ENCODE results near the gene CCDC187.
"Not testable (repeated sequence)": the region's sequence is repeated elsewhere in the genome, so short reads cannot be mapped to it uniquely, and the experiment has no call there.

CCDC187 gene

DNA sequence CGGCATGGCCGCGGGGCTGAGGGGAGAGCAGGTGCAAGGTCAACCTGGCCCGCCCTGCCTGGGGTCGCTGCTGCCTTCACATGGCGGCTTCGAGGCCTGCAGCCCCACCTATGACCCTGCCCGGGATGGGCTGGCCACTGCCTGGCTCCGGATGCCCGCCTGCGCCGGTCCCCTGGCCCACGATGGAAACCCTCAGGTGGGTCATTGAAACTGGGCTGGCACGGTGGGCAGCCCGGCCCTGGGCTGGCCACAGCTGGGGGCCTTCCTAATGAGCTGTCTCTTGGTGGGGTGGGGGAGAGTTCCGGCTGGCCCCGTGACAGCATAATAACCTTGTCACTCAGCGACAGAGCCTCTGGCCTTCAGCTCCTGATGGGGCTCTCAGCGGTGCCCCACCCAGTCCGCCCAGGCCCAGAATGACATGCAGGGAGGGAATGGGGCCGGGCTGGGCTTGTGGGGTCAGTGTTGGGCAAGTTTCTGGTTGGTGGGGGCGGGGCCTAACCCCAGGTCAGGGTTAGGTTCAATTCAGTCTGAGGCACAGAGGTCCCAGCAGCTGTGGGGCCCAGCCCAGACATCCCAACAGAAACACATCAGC is at the start of gene CCDC187:
Gene CCDC187 (minus strand): TSS at position 270 of the 592 bp plus-strand sequence. CDS start 264 bp downstream, at position 6.
- no peaks in the 10 kb centered on the region for H3K36me3 ChIP-seq (ENCODE audit: control insufficient read depth, low read length)
- no peaks in the 10 kb centered on the region for H3K79me2 ChIP-seq (ENCODE audit: control insufficient read depth, low read length)
- no peak within 1 kb of the TSS for H3K4me3 ChIP-seq (ENCODE audit: low read length)
- H3K9me3 ChIP-seq (ENCODE audit: control insufficient read depth, insufficient read depth, low read length) = peaks cover 13% of the 10 kb centered on the region; the same call in 1 of the 2 replicates
- no peaks in the 10 kb centered on the region for H4K20me1 ChIP-seq (ENCODE audit: control insufficient read depth, insufficient read depth, low read depth, low read length)
- no peak within 1 kb of the TSS for H3K27ac ChIP-seq (ENCODE audit: low read depth, low read length)
- H3K4me2 ChIP-seq (ENCODE audit: low read length) = no peak within 1 kb of the TSS
- no peaks in the 10 kb centered on the region for H3K9me2 ChIP-seq (replicated peaks; ENCODE audit: control insufficient read depth, low read length)
- peaks cover 17% of the 10 kb centered on the region for H3F3A ChIP-seq (ENCODE audit: control insufficient read depth, insufficient read depth)
- TF ChIP-seq, protein P1, sequence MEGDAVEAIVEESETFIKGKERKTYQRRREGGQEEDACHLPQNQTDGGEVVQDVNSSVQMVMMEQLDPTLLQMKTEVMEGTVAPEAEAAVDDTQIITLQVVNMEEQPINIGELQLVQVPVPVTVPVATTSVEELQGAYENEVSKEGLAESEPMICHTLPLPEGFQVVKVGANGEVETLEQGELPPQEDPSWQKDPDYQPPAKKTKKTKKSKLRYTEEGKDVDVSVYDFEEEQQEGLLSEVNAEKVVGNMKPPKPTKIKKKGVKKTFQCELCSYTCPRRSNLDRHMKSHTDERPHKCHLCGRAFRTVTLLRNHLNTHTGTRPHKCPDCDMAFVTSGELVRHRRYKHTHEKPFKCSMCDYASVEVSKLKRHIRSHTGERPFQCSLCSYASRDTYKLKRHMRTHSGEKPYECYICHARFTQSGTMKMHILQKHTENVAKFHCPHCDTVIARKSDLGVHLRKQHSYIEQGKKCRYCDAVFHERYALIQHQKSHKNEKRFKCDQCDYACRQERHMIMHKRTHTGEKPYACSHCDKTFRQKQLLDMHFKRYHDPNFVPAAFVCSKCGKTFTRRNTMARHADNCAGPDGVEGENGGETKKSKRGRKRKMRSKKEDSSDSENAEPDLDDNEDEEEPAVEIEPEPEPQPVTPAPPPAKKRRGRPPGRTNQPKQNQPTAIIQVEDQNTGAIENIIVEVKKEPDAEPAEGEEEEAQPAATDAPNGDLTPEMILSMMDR (IDR thresholded peaks at IDR 0.05; ENCODE audit: low read depth, low read length, poor library complexity, severe bottlenecking) = no peak
- TF ChIP-seq EZH2phosphoT487 (IDR thresholded peaks at IDR 0.05; ENCODE audit: borderline replicate concordance, low read length) = no peak
- peaks cover 7% of the 10 kb centered on the region for H3K4me1 ChIP-seq (ENCODE audit: control insufficient read depth, low read length)
- H3K27me3 ChIP-seq (ENCODE audit: control insufficient read depth, low read length) = peaks cover 2% of the 10 kb centered on the region; the same call in 1 of the 2 replicates

DNA sequence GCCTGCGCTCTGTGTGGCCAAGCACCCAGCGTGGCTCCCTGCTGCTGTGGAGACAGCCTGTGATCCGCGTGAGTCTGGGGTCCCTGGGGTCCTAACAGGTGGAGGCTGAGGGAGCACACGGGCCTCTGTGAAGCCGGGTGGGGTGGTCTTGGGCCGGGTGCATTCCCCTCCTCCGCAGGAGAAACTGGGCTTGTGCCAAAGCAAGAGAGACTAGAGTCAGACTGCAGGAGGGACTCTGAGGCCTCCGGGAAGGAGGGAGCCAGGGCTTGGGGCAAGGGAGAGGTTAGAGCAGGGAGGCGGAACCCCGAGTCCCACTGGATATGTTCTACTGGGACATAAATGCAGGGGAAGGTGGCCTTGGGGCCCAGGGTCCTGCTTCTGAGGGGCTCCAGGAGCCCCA is 49.2 kb upstream of the CCDC187 start:
- Histone ChIP-seq H3K4me1 (ENCODE audit: control insufficient read depth, low read length) (no peaks in the 10 kb centered on the region), H3K9me3 (ENCODE audit: control insufficient read depth, insufficient read depth, low read length) (no peaks in the 10 kb centered on the region), H3K27ac (ENCODE audit: low read depth, low read length) (no peak overlapping the region), H3K4me2 (ENCODE audit: low read length) (no peak overlapping the region), H3F3A (ENCODE audit: control insufficient read depth, insufficient read depth) (no peaks in the 10 kb centered on the region), H3K36me3 (ENCODE audit: control insufficient read depth, low read length) (no peaks in the 10 kb centered on the region), H3K4me3 (ENCODE audit: low read length) (no peak overlapping the region), H3K79me2 (ENCODE audit: control insufficient read depth, low read length) (no peaks in the 10 kb centered on the region), H3K9me2 (replicated peaks; ENCODE audit: control insufficient read depth, low read length) (no peaks in the 10 kb centered on the region), H4K20me1 (ENCODE audit: control insufficient read depth, insufficient read depth, low read depth, low read length) (no peaks in the 10 kb centered on the region), H3K27me3 (ENCODE audit: control insufficient read depth, low read length) (peaks cover 23% of the 10 kb centered on the region)
- TF ChIP-seq EZH2phosphoT487 (IDR thresholded peaks at IDR 0.05; ENCODE audit: borderline replicate concordance, low read length) = no peak
- TF ChIP-seq, protein P1 (IDR thresholded peaks at IDR 0.05; ENCODE audit: low read depth, low read length, poor library complexity, severe bottlenecking) = no peak

GRCh38 chr9:136352682-136353081 is 48.8 kb upstream of the CCDC187 start:
- H3K79me2 ChIP-seq (ENCODE audit: control insufficient read depth, low read length) = no peaks in the 10 kb centered on the region
- no peaks in the 10 kb centered on the region for H4K20me1 ChIP-seq (ENCODE audit: control insufficient read depth, insufficient read depth, low read depth, low read length)
- TF ChIP-seq, protein P1 (IDR thresholded peaks at IDR 0.05; ENCODE audit: low read depth, low read length, poor library complexity, severe bottlenecking) = no peak
- TF ChIP-seq EZH2phosphoT487 (IDR thresholded peaks at IDR 0.05; ENCODE audit: borderline replicate concordance, low read length) = no peak
- H3K9me3 ChIP-seq (ENCODE audit: control insufficient read depth, insufficient read depth, low read length) = no peaks in the 10 kb centered on the region
- no peaks in the 10 kb centered on the region for H3K36me3 ChIP-seq (ENCODE audit: control insufficient read depth, low read length)
- H3K4me2 ChIP-seq (ENCODE audit: low read length) = no peak overlapping the region
- H3K27me3 ChIP-seq (ENCODE audit: control insufficient read depth, low read length) = peaks cover 23% of the 10 kb centered on the region
- no peaks in the 10 kb centered on the region for H3K9me2 ChIP-seq (replicated peaks; ENCODE audit: control insufficient read depth, low read length)
- no peaks in the 10 kb centered on the region for H3K4me1 ChIP-seq (ENCODE audit: control insufficient read depth, low read length)
- no peak overlapping the region for H3K4me3 ChIP-seq (ENCODE audit: low read length)
- no peaks in the 10 kb centered on the region for H3F3A ChIP-seq (ENCODE audit: control insufficient read depth, insufficient read depth)
- H3K27ac ChIP-seq (ENCODE audit: low read depth, low read length) = no peak overlapping the region

DNA sequence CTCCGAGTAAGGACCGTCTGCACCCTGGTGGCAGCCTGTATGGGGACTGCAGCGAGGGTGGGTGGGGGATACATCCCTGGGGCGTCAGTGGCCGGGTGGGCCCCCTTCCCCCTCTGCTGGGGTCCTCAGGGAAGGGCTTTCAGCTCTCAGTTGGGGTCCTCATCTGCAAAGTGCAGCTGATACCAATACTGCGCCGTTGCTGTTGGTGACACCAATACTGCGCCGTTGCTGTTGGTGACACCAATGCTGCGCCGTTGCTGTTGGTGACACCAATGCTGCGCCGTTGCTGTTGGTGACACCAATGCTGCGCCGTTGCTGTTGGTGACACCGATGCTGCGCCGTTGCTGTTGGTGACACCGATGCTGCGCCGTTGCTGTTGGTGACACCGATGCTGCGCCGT is 48.0 kb upstream of the CCDC187 start:
- H3K79me2 ChIP-seq (ENCODE audit: control insufficient read depth, low read length); H3K36me3 ChIP-seq (ENCODE audit: control insufficient read depth, low read length); H3K9me2 ChIP-seq (replicated peaks; ENCODE audit: control insufficient read depth, low read length); H3K27ac ChIP-seq (ENCODE audit: low read depth, low read length); H4K20me1 ChIP-seq (ENCODE audit: control insufficient read depth, insufficient read depth, low read depth, low read length); H3K4me3 ChIP-seq (ENCODE audit: low read length); H3F3A ChIP-seq (ENCODE audit: control insufficient read depth, insufficient read depth); H3K4me2 ChIP-seq (ENCODE audit: low read length); H3K4me1 ChIP-seq (ENCODE audit: control insufficient read depth, low read length); H3K9me3 ChIP-seq (ENCODE audit: control insufficient read depth, insufficient read depth, low read length): not testable (repeated sequence)
- H3K27me3 ChIP-seq (ENCODE audit: control insufficient read depth, low read length) = peaks cover 23% of the 10 kb centered on the region
